ENCODE results near the gene SIGLEC7.

Gene SIGLEC7

GRCh38 chr19:51099047-51099382 is 43.1 kb upstream of the SIGLEC7 start:
- no peaks in the 10 kb centered on the region for H3K4me1 ChIP-seq (ENCODE audit: low read depth, poor library complexity, severe bottlenecking)
- no peak overlapping the region for H2AFZ ChIP-seq (ENCODE audit: low read depth)
- H3K27me3 ChIP-seq (ENCODE audit: insufficient read depth, low read depth), result no peaks in the 10 kb centered on the region
- no peaks in the 10 kb centered on the region for H3K79me2 ChIP-seq (ENCODE audit: insufficient read depth, low read depth)
- no peak overlapping the region for H3K9ac ChIP-seq
- H3K36me3 ChIP-seq (ENCODE audit: insufficient read depth), result no peaks in the 10 kb centered on the region; the same call in 1 of the 2 replicates
- TF ChIP-seq CTCF (conservative IDR thresholded peaks at IDR 0.05; ENCODE audit: low read depth, low read length), result no peak
- no peaks in the 10 kb centered on the region for H4K20me1 ChIP-seq (ENCODE audit: insufficient read depth)
- no peak overlapping the region for H3K27ac ChIP-seq
- no peak overlapping the region for H3K4me3 ChIP-seq (IDR thresholded peaks at IDR 0.05; ENCODE audit: insufficient read depth, low read depth, low read length)
- no peak overlapping the region for H3K4me2 ChIP-seq

GRCh38 chr19:51100601-51101000 is 41.5 kb upstream of the SIGLEC7 start:
- Histone ChIP-seq H4K20me1 (ENCODE audit: insufficient read depth) (no peaks in the 10 kb centered on the region), H3K27me3 (ENCODE audit: insufficient read depth, low read depth) (no peaks in the 10 kb centered on the region), H3K4me1 (ENCODE audit: low read depth, poor library complexity, severe bottlenecking) (no peaks in the 10 kb centered on the region), H3K27ac (no peak overlapping the region), H3K9ac (no peak overlapping the region), H3K4me3 (IDR thresholded peaks at IDR 0.05; ENCODE audit: insufficient read depth, low read depth, low read length) (no peak overlapping the region), H3K4me2 (no peak overlapping the region), H3K36me3 (ENCODE audit: insufficient read depth) (no peaks in the 10 kb centered on the region; the same call in 1 of the 2 replicates), H2AFZ (ENCODE audit: low read depth) (no peak overlapping the region), H3K79me2 (ENCODE audit: insufficient read depth, low read depth) (no peaks in the 10 kb centered on the region)
- no peak for TF ChIP-seq CTCF (conservative IDR thresholded peaks at IDR 0.05; ENCODE audit: low read depth, low read length)

GRCh38 chr19:51101171-51101865 is 40.8 kb upstream of the SIGLEC7 start:
- Histone ChIP-seq H3K4me3 (IDR thresholded peaks at IDR 0.05; ENCODE audit: insufficient read depth, low read depth, low read length) (no peak overlapping the region), H3K36me3 (ENCODE audit: insufficient read depth) (no peaks in the 10 kb centered on the region; the same call in 1 of the 2 replicates), H3K27ac (no peak overlapping the region), H3K4me2 (no peak overlapping the region), H2AFZ (ENCODE audit: low read depth) (no peak overlapping the region), H3K4me1 (ENCODE audit: low read depth, poor library complexity, severe bottlenecking) (no peaks in the 10 kb centered on the region), H4K20me1 (ENCODE audit: insufficient read depth) (no peaks in the 10 kb centered on the region), H3K79me2 (ENCODE audit: insufficient read depth, low read depth) (no peaks in the 10 kb centered on the region), H3K9ac (no peak overlapping the region), H3K27me3 (ENCODE audit: insufficient read depth, low read depth) (no peaks in the 10 kb centered on the region)
- TF ChIP-seq CTCF (conservative IDR thresholded peaks at IDR 0.05; ENCODE audit: low read depth, low read length), result no peak

- no peak overlapping the region for H3K9ac ChIP-seq
- no peak for TF ChIP-seq CTCF (conservative IDR thresholded peaks at IDR 0.05; ENCODE audit: low read depth, low read length)
- H3K27ac ChIP-seq, result no peak overlapping the region
- H3K4me1 ChIP-seq (ENCODE audit: low read depth, poor library complexity, severe bottlenecking), result peaks cover 5% of the 10 kb centered on the region
- peaks cover 13% of the 10 kb centered on the region for H3K79me2 ChIP-seq (ENCODE audit: insufficient read depth, low read depth)
- H2AFZ ChIP-seq (ENCODE audit: low read depth), result no peak overlapping the region
- H3K36me3 ChIP-seq (ENCODE audit: insufficient read depth), result no peaks in the 10 kb centered on the region; the same call in 1 of the 2 replicates
- no peak overlapping the region for H3K4me2 ChIP-seq
- no peaks in the 10 kb centered on the region for H4K20me1 ChIP-seq (ENCODE audit: insufficient read depth)
- H3K4me3 ChIP-seq (IDR thresholded peaks at IDR 0.05; ENCODE audit: insufficient read depth, low read depth, low read length), result no peak overlapping the region
- no peaks in the 10 kb centered on the region for H3K27me3 ChIP-seq (ENCODE audit: insufficient read depth, low read depth)
Measured at GRCh38 chr19:51102991-51103390, 39.1 kb upstream of the SIGLEC7 start.

Measured in KMS-11 (cell line).